G401.6 (cell line): ENCODE data around the gene ZNF784.

ENCODE experiments used
- FAIRE-seq: peaks from 2 replicates; lab custom pipeline; 2012; peaks lifted over from hg19 to GRCh38; lab: Jason Lieb, UNC

Gene ZNF784

GRCh38 chr19:55602104-55603001 is 22.0 kb downstream of the ZNF784 start:
- FAIRE-seq = no peak

GRCh38 chr19:55601084-55601483 is 23.3 kb downstream of the ZNF784 start:
- no peak for FAIRE-seq

GRCh38 chr19:55600662-55601028 is 23.7 kb downstream of the ZNF784 start:
- FAIRE-seq = no peak

GRCh38 chr19:55599842-55600661 is 24.3 kb downstream of the ZNF784 start, which contains the start of gene ZNF524:
Gene ZNF524, plus strand, starts transcription at chr19:55600288. Its CDS starts 1,825 bp downstream, at chr19:55602113.
- FAIRE-seq = no peak

- peak; percentile 96 for FAIRE-seq
These were observed 24.9 kb downstream of the ZNF784 start, which contains the start of gene FIZ1 for GRCh38 chr19:55599468-55599841. Gene FIZ1, minus strand, starts transcription at chr19:55599517. Its CDS starts 1,652 bp downstream, at chr19:55597865.

- FAIRE-seq = peak; percentile 97
These were observed 25.5 kb downstream of the ZNF784 start for GRCh38 chr19:55598719-55599467.

- no peak for FAIRE-seq
These were observed 26.3 kb downstream of the ZNF784 start for GRCh38 chr19:55598034-55598433.

GRCh38 chr19:55597501-55597921 is 26.9 kb downstream of the ZNF784 start:
- FAIRE-seq = no peak

GRCh38 chr19:55596304-55596703 is 28.1 kb downstream of the ZNF784 start:
- no peak for FAIRE-seq

- FAIRE-seq = no peak
These were observed 29.3 kb downstream of the ZNF784 start for GRCh38 chr19:55594996-55595545.

GRCh38 chr19:55593096-55593772 is 31.1 kb downstream of the ZNF784 start:
- FAIRE-seq = no peak

GRCh38 chr19:55592391-55593090 is 31.8 kb downstream of the ZNF784 start:
- FAIRE-seq = no peak

- FAIRE-seq = no peak
These were observed 32.8 kb downstream of the ZNF784 start for GRCh38 chr19:55591555-55591954.

- peak; percentile 23 for FAIRE-seq
These were observed 33.7 kb downstream of the ZNF784 start for GRCh38 chr19:55590617-55591016.

GRCh38 chr19:55590109-55590508 is 34.3 kb downstream of the ZNF784 start:
- no peak for FAIRE-seq

- FAIRE-seq = no peak
These were observed 35.6 kb downstream of the ZNF784 start for GRCh38 chr19:55588738-55589137.

- peak; percentile 99 for FAIRE-seq
These were observed 37.2 kb downstream of the ZNF784 start for GRCh38 chr19:55586976-55587668.

- FAIRE-seq = peak; percentile 72
These were observed 38.6 kb downstream of the ZNF784 start for GRCh38 chr19:55585658-55586339.

GRCh38 chr19:55584871-55585270 is 39.5 kb downstream of the ZNF784 start:
- FAIRE-seq = no peak
